MCF 10A (cell line): ENCODE data around the gene ROCK2. TPM values are rescaled to one million over a fixed set of nuclear protein-coding genes. Genes with fewer than 3 reads are reported as not detected.
A peak's percentile ranks its signal among the peaks of the same experiment; 100 is the strongest.

Source experiments
- BruUV-seq: library from RNA; stranded (reverse); fragments of 400-500 nt; replicated peaks from 2 replicates; lab custom pipeline; 2021; lab: Mats Ljungman, UMichigan
- CTCF ChIA-PET: fragments of 300-600 bp; sonication (Branson Sonifier 250); formaldehyde crosslinking; extraction: SDS; loops from one replicate; lab custom pipeline; 2021; ENCODE audit warnings: antibody characterized with exemption, inconsistent platforms; lab: Yijun Ruan, JAX
- POLR2A ChIA-PET: fragments of 300-600, 350-650 bp; sonication (Branson Sonifier 250); formaldehyde crosslinking; extraction: SDS; loops from one replicate; lab custom pipeline; 2020; ENCODE audit warnings: antibody characterized with exemption, inconsistent platforms; lab: Yijun Ruan, JAX
- DNase-seq: peaks from one replicate; pipeline ENCODE4 v3.0.0-alpha.2; 2018; ENCODE audit not compliant: unreplicated experiment
- H3K27ac Mint-ChIP-seq: one replicate; pipeline ENCODE4 v1.8.0; 2022; ENCODE audit warnings: mild to moderate bottlenecking, low read depth, mixed read lengths; ENCODE audit not compliant: unreplicated experiment
- H3K27me3 Mint-ChIP-seq: one replicate; pipeline ENCODE4 v1.8.0; 2022; ENCODE audit warnings: mixed read lengths; ENCODE audit not compliant: insufficient read depth, unreplicated experiment
- H3K36me3 Mint-ChIP-seq: one replicate; pipeline ENCODE4 v1.8.0; 2022; ENCODE audit warnings: mild to moderate bottlenecking, moderate library complexity, mixed read lengths; ENCODE audit not compliant: insufficient read depth, unreplicated experiment
- H3K4me1 Mint-ChIP-seq: one replicate; pipeline ENCODE4 v1.8.0; 2022; ENCODE audit warnings: mixed read lengths; ENCODE audit not compliant: insufficient read depth, unreplicated experiment
- H3K4me3 Mint-ChIP-seq: one replicate; pipeline ENCODE4 v1.8.0; 2022; ENCODE audit warnings: mild to moderate bottlenecking, moderate library complexity, mixed read lengths; ENCODE audit not compliant: unreplicated experiment
- H3K9me3 Mint-ChIP-seq: one replicate; pipeline ENCODE4 v1.8.0; 2022; ENCODE audit warnings: mixed read lengths; ENCODE audit not compliant: unreplicated experiment
- CTCF ChIP-seq: fragments of 200-600 bp; IDR thresholded peaks from one replicate; pipeline ENCODE4 v1.8.0; 2022; ENCODE audit warnings: antibody characterized with exemption, mild to moderate bottlenecking; ENCODE audit not compliant: unreplicated experiment
- intact Hi-C: fragments of 100-400 bp; cut with micrococcal nuclease; formaldehyde crosslinking; loops from 2 replicates; pipeline ENCODE4 v1.14.1; 2022
- total RNA-seq: library from RNA; stranded (reverse); gene quantifications from 2 replicates; pipeline ENCODE4 v1.2.3, GENCODE V29; 2022

ROCK2 gene
- total RNA-seq, 1 experiment from 2014 or later = 40.7 TPM

- Mint-ChIP-seq H3K4me3 (no peak overlapping the region), H3K27me3 (no peaks in the 10 kb centered on the region), H3K36me3 (no peaks in the 10 kb centered on the region), H3K4me1 (peaks cover 38% of the 10 kb centered on the region), H3K9me3 (no peaks in the 10 kb centered on the region), H3K27ac (no peak overlapping the region)
- POLR2A ChIA-PET = interaction anchor here (1.2 to 3.1 kb wide), 2 partner anchors 13 to 43 kb away, joined by 4 to 26 read pairs; partner anchors contain the start of gene ROCK2
- CTCF ChIA-PET = interaction anchor here (0.6 to 2.2 kb wide), 7 partner anchors 11 to 302 kb away, joined by 3 to 7 read pairs (median 3); no protein-coding TSS in a partner anchor
- BruUV-seq = no TSS peak
- intact Hi-C loops = no loop called here
- no peak for DNase-seq
- no peak for TF ChIP-seq CTCF
Measured at GRCh38 chr2:11387843-11388242, 43.4 kb upstream of the ROCK2 start.

GRCh38 chr2:11387100-11387390 is 42.6 kb upstream of the ROCK2 start:
- DNase-seq = no peak
- POLR2A ChIA-PET = interaction anchor here (0.6 to 1.6 kb wide), 4 partner anchors 12 to 167 kb away, joined by 4 to 11 read pairs (median 4); partner anchors contain the start of gene ROCK2
- Mint-ChIP-seq H3K9me3 (no peaks in the 10 kb centered on the region), H3K27me3 (no peaks in the 10 kb centered on the region), H3K36me3 (no peaks in the 10 kb centered on the region), H3K27ac (no peak overlapping the region), H3K4me3 (no peak overlapping the region), H3K4me1 (peaks cover 35% of the 10 kb centered on the region)
- no TSS peak for BruUV-seq
- TF ChIP-seq CTCF = no peak
- intact Hi-C loops = no loop called here
- CTCF ChIA-PET = interaction anchor here (0.7 to 2.2 kb wide), 3 partner anchors 10 to 303 kb away, joined by 3 to 7 read pairs (median 6); no protein-coding TSS in a partner anchor

- no peak for DNase-seq
- Mint-ChIP-seq H3K9me3 (no peaks in the 10 kb centered on the region), H3K27me3 (no peaks in the 10 kb centered on the region), H3K4me1 (peaks cover 27% of the 10 kb centered on the region), H3K36me3 (no peaks in the 10 kb centered on the region), H3K27ac (peak overlapping the region; percentile 18), H3K4me3 (no peak overlapping the region)
- no TSS peak for BruUV-seq
- ChIA-PET POLR2A (interaction anchor here (1.5 to 1.6 kb wide), 2 partner anchors 12 to 41 kb away, joined by 3 to 4 read pairs; partner anchors contain the start of gene ROCK2), CTCF (interaction anchor here (0.7 kb wide), 1 partner anchor 721 kb away, joined by 3 read pairs; no protein-coding TSS in a partner anchor)
- intact Hi-C loops = no loop called here
- no peak for TF ChIP-seq CTCF
Measured at GRCh38 chr2:11385847-11386246, 41.4 kb upstream of the ROCK2 start.

GRCh38 chr2:11385216-11385615 is 40.8 kb upstream of the ROCK2 start:
- no peaks in the 10 kb centered on the region for H3K27me3 Mint-ChIP-seq
- CTCF ChIA-PET = interaction anchor here (0.7 to 0.8 kb wide), 2 partner anchors 182 to 720 kb away, joined by 3 to 4 read pairs; no protein-coding TSS in a partner anchor
- POLR2A ChIA-PET = interaction anchor here (1.0 to 1.6 kb wide), 3 partner anchors 13 to 40 kb away, joined by 3 to 4 read pairs (median 3); partner anchors contain the start of gene ROCK2
- intact Hi-C loops = no loop called here
- H3K36me3 Mint-ChIP-seq = no peaks in the 10 kb centered on the region
- peaks cover 26% of the 10 kb centered on the region for H3K4me1 Mint-ChIP-seq
- no peak for DNase-seq
- no peak overlapping the region for H3K27ac Mint-ChIP-seq
- BruUV-seq = no TSS peak
- H3K4me3 Mint-ChIP-seq = no peak overlapping the region
- no peaks in the 10 kb centered on the region for H3K9me3 Mint-ChIP-seq
- TF ChIP-seq CTCF = no peak
